Activated naive CD8-positive, alpha-beta T cell treated with anti-CD3 and anti-CD28 coated beads, Interleukin-2, amount 10 ng/mL, durations not matched to agents 7 days and 5 days (primary cell): ENCODE data around the gene ZNF892. TPM values are rescaled to one million over a fixed set of nuclear protein-coding genes. Genes with fewer than 3 reads are reported as not detected.
A peak's percentile ranks its signal among the peaks of the same experiment; 100 is the strongest.

ENCODE experiments used
- ATAC-seq: fragments of 150-1000 bp; cut with Tn5 transposase; one replicate; pipeline ENCODE4 v1.10.0; 2021; ENCODE audit warnings: low read depth, moderate library complexity
- POLR2A ChIA-PET: fragments of 350-600 bp; sonication (Branson Sonifier 250); formaldehyde crosslinking; loops from one replicate; lab custom pipeline; 2021; ENCODE audit warnings: antibody characterized with exemption; lab: Charles Lee
- DNase-seq: peaks from one replicate; pipeline ENCODE4 v3.0.0; 2021
- H3K27ac Mint-ChIP-seq: one replicate; pipeline ENCODE4 v1.8.0; 2022; ENCODE audit warnings: mild to moderate bottlenecking, mixed read lengths
- H3K27me3 Mint-ChIP-seq: one replicate; pipeline ENCODE4 v1.8.0; 2022; ENCODE audit warnings: mild to moderate bottlenecking, moderate library complexity, mixed read lengths
- H3K36me3 Mint-ChIP-seq: one replicate; pipeline ENCODE4 v1.8.0; 2021; ENCODE audit warnings: mild to moderate bottlenecking, mixed read lengths
- H3K4me1 Mint-ChIP-seq: one replicate; pipeline ENCODE4 v1.8.0; 2021; ENCODE audit warnings: mixed read lengths
- H3K4me3 Mint-ChIP-seq: one replicate; pipeline ENCODE4 v1.8.0; 2022; ENCODE audit warnings: mild to moderate bottlenecking, moderate library complexity, mixed read lengths
- H3K9me3 Mint-ChIP-seq: one replicate; pipeline ENCODE4 v1.8.0; 2021; ENCODE audit warnings: mixed read lengths
- total RNA-seq, 2 experiments: library from RNA; stranded (reverse); gene quantifications; one replicate each; pipeline ENCODE4 v1.2.3, GENCODE V29; 2021

ZNF892 gene
- 1 to 10 TPM; 4.4 to 4.8 TPM for total RNA-seq

- Mint-ChIP-seq H3K9me3 (peaks cover 31% of the 10 kb centered on the region), H3K27ac (peak within 1 kb of the TSS; percentile 71), H3K27me3 (no peaks in the 10 kb centered on the region), H3K36me3 (peaks cover 33% of the 10 kb centered on the region), H3K4me1 (peaks cover 5% of the 10 kb centered on the region), H3K4me3 (peak within 1 kb of the TSS; percentile 91)
- POLR2A ChIA-PET = interaction anchor here (1.0 kb wide), 1 partner anchor 182 kb away, joined by 3 read pairs; the partner anchor contains the start of gene MAL
- peak; percentile 87 for DNase-seq
- ATAC-seq = peak; percentile 98
Measured at GRCh38 chr2:95207111-95207961, at the start of gene ZNF892. Gene ZNF892, plus strand, starts transcription at chr2:95207521. Its CDS starts 295 bp downstream, at chr2:95207816.

GRCh38 chr2:95158441-95158840 lies 48.9 kb upstream of the ZNF892 start:
- peaks cover 5% of the 10 kb centered on the region for H3K4me1 Mint-ChIP-seq
- H3K27ac Mint-ChIP-seq = no peak overlapping the region
- POLR2A ChIA-PET = interaction anchor here (2.1 kb wide), 1 partner anchor 37 kb away, joined by 16 read pairs; the partner anchor contains the start of gene MRPS5
- peaks cover 14% of the 10 kb centered on the region for H3K9me3 Mint-ChIP-seq
- no peak for ATAC-seq
- H3K36me3 Mint-ChIP-seq = peaks cover 39% of the 10 kb centered on the region
- no peak for DNase-seq
- H3K27me3 Mint-ChIP-seq = no peaks in the 10 kb centered on the region
- H3K4me3 Mint-ChIP-seq = peak overlapping the region; percentile 87

GRCh38 chr2:95158891-95159619 lies 48.3 kb upstream of the ZNF892 start:
- ATAC-seq = peak; percentile 69
- Mint-ChIP-seq H3K36me3 (peaks cover 33% of the 10 kb centered on the region), H3K27ac (peak overlapping the region; percentile 74), H3K27me3 (no peaks in the 10 kb centered on the region), H3K9me3 (peaks cover 10% of the 10 kb centered on the region), H3K4me1 (peaks cover 7% of the 10 kb centered on the region), H3K4me3 (peak overlapping the region; percentile 87)
- DNase-seq = peak; percentile 66
- POLR2A ChIA-PET = interaction anchor here (0.7 to 2.1 kb wide), 4 partner anchors 38 to 136 kb away, joined by 3 to 16 read pairs (median 4); partner anchors contain the start of gene MRPS5

- peaks cover 12% of the 10 kb centered on the region for H3K4me1 Mint-ChIP-seq
- peak within 1 kb of the TSS; percentile 88 for H3K4me3 Mint-ChIP-seq
- POLR2A ChIA-PET = interaction anchor here (1.1 to 2.1 kb wide), 3 partner anchors 38 to 137 kb away, joined by 3 to 16 read pairs (median 4); partner anchors contain the start of gene MRPS5
- H3K9me3 Mint-ChIP-seq = peaks cover 7% of the 10 kb centered on the region
- ATAC-seq (peak; percentile 93), DNase-seq (peak; percentile 84)
- H3K27ac Mint-ChIP-seq = peak within 1 kb of the TSS; percentile 89
- no peaks in the 10 kb centered on the region for H3K27me3 Mint-ChIP-seq
- H3K36me3 Mint-ChIP-seq = peaks cover 29% of the 10 kb centered on the region
Measured at GRCh38 chr2:95159690-95160449, 47.5 kb upstream of the ZNF892 start, which contains the start of gene ZNF514. Gene ZNF514, minus strand, starts transcription at chr2:95159848. Its CDS starts 6,595 bp downstream, at chr2:95153253.

- Mint-ChIP-seq H3K36me3 (peaks cover 12% of the 10 kb centered on the region), H3K27me3 (no peaks in the 10 kb centered on the region), H3K9me3 (peaks cover 3% of the 10 kb centered on the region), H3K4me3 (peak overlapping the region; percentile 99), H3K4me1 (peaks cover 20% of the 10 kb centered on the region), H3K27ac (peak overlapping the region; percentile 90)
- DNase-seq (no peak), ATAC-seq (peak; percentile 2)
- POLR2A ChIA-PET = interaction anchor here (0.8 to 1.8 kb wide), 6 partner anchors 9 to 239 kb away, joined by 3 to 8 read pairs (median 5); partner anchors contain the start of gene MRPS5
Measured at GRCh38 chr2:95165030-95165370, 42.3 kb upstream of the ZNF892 start.

GRCh38 chr2:95165371-95166064 lies 41.8 kb upstream of the ZNF892 start, which contains the start of gene ZNF2:
Gene ZNF2, plus strand, starts transcription at chr2:95165809. Its CDS starts 10,418 bp downstream, at chr2:95176227.
- Mint-ChIP-seq H3K4me1 (peaks cover 18% of the 10 kb centered on the region), H3K9me3 (peaks cover 3% of the 10 kb centered on the region), H3K36me3 (peaks cover 12% of the 10 kb centered on the region), H3K27ac (peak within 1 kb of the TSS; percentile 90), H3K27me3 (no peaks in the 10 kb centered on the region), H3K4me3 (peak within 1 kb of the TSS; percentile 99)
- DNase-seq (peak; percentile 94), ATAC-seq (peak; percentile 98)
- POLR2A ChIA-PET = interaction anchor here (0.6 to 1.8 kb wide), 7 partner anchors 9 to 238 kb away, joined by 3 to 8 read pairs (median 4); partner anchors contain the start of genes MAL and MRPS5

GRCh38 chr2:95166065-95166763 lies 41.1 kb upstream of the ZNF892 start:
- peaks cover 18% of the 10 kb centered on the region for H3K4me1 Mint-ChIP-seq
- no peaks in the 10 kb centered on the region for H3K27me3 Mint-ChIP-seq
- H3K27ac Mint-ChIP-seq = peak overlapping the region; percentile 90
- peak overlapping the region; percentile 99 for H3K4me3 Mint-ChIP-seq
- H3K9me3 Mint-ChIP-seq = peaks cover 3% of the 10 kb centered on the region
- POLR2A ChIA-PET = interaction anchor here (0.6 to 1.8 kb wide), 4 partner anchors 9 to 140 kb away, joined by 3 to 4 read pairs (median 4); partner anchors contain the start of genes MAL and MRPS5
- ATAC-seq (no peak), DNase-seq (no peak)
- peaks cover 12% of the 10 kb centered on the region for H3K36me3 Mint-ChIP-seq

- Mint-ChIP-seq H3K4me3 (no peak overlapping the region), H3K27me3 (no peaks in the 10 kb centered on the region), H3K27ac (no peak overlapping the region), H3K36me3 (peaks cover 10% of the 10 kb centered on the region), H3K9me3 (peaks cover 8% of the 10 kb centered on the region), H3K4me1 (peaks cover 3% of the 10 kb centered on the region)
- no peak for ATAC-seq
- DNase-seq = no peak
- POLR2A ChIA-PET = no interaction called here
Measured at GRCh38 chr2:95171902-95172301, 35.4 kb upstream of the ZNF892 start.

GRCh38 chr2:95174031-95174542 lies 33.2 kb upstream of the ZNF892 start:
- POLR2A ChIA-PET = interaction anchor here (1.2 kb wide), 1 partner anchor 9 kb away, joined by 3 read pairs; no protein-coding TSS in a partner anchor
- DNase-seq (no peak), ATAC-seq (no peak)
- no peak overlapping the region for H3K27ac Mint-ChIP-seq
- no peak overlapping the region for H3K4me3 Mint-ChIP-seq
- H3K27me3 Mint-ChIP-seq = no peaks in the 10 kb centered on the region
- no peaks in the 10 kb centered on the region for H3K4me1 Mint-ChIP-seq
- H3K36me3 Mint-ChIP-seq = peaks cover 23% of the 10 kb centered on the region
- peaks cover 9% of the 10 kb centered on the region for H3K9me3 Mint-ChIP-seq

GRCh38 chr2:95179451-95179850 lies 27.9 kb upstream of the ZNF892 start:
- H3K4me1 Mint-ChIP-seq = no peaks in the 10 kb centered on the region
- no peak overlapping the region for H3K4me3 Mint-ChIP-seq
- POLR2A ChIA-PET = no interaction called here
- no peak overlapping the region for H3K27ac Mint-ChIP-seq
- peaks cover 70% of the 10 kb centered on the region for H3K36me3 Mint-ChIP-seq
- peaks cover 28% of the 10 kb centered on the region for H3K9me3 Mint-ChIP-seq
- no peaks in the 10 kb centered on the region for H3K27me3 Mint-ChIP-seq
- ATAC-seq (no peak), DNase-seq (no peak)

GRCh38 chr2:95181774-95182173 lies 25.5 kb upstream of the ZNF892 start:
- POLR2A ChIA-PET = no interaction called here
- DNase-seq (no peak), ATAC-seq (no peak)
- Mint-ChIP-seq H3K27ac (no peak overlapping the region), H3K9me3 (peaks cover 29% of the 10 kb centered on the region), H3K36me3 (peaks cover 69% of the 10 kb centered on the region), H3K4me3 (no peak overlapping the region), H3K4me1 (no peaks in the 10 kb centered on the region), H3K27me3 (no peaks in the 10 kb centered on the region)
